PC-9 (cell line): ENCODE data around the gene SH3RF3. TPM values are rescaled to one million over a fixed set of nuclear protein-coding genes. Genes with fewer than 3 reads are reported as not detected.

Experiments used
- BruUV-seq: library from RNA; stranded (reverse); fragments of 400-500 nt; replicated peaks from 2 replicates; lab custom pipeline; 2021; lab: Mats Ljungman, UMichigan
- CTCF ChIA-PET: fragments of 300-600 bp; sonication (Branson Sonifier 250); formaldehyde crosslinking; loops from one replicate; lab custom pipeline; 2022; ENCODE audit warnings: antibody characterized with exemption; lab: Charles Lee
- POLR2A ChIA-PET: fragments of 300-600 bp; sonication (Branson Sonifier 250); formaldehyde crosslinking; loops from one replicate; lab custom pipeline; 2022; ENCODE audit warnings: antibody characterized with exemption; ENCODE audit not compliant: unreplicated experiment; lab: Charles Lee
- DNase-seq, 2 experiments: peaks; one replicate each; pipeline versions ENCODE4 v3.0.0 to v3.0.0-alpha.2; 2015 to 2022; ENCODE audit warnings: mixed read lengths in 1 of 2
- H2AFZ ChIP-seq: fragments of 200-600 bp; sonication (generic); 2 replicates; pipeline ENCODE4 v1.8.1; 2017; ENCODE audit warnings: antibody characterized with exemption
- H3F3A ChIP-seq: fragments of 200-600 bp; sonication (generic); 2 replicates; pipeline ENCODE4 v1.8.1; 2017; ENCODE audit warnings: antibody characterized with exemption, mild to moderate bottlenecking, low read depth; ENCODE audit not compliant: insufficient read depth
- H3K27ac ChIP-seq: fragments of 200-600 bp; sonication (generic); 2 replicates; pipeline ENCODE4 v1.6.1; 2016; ENCODE audit warnings: mixed run types
- H3K27me3 ChIP-seq: fragments of 200-600 bp; sonication (generic); 2 replicates; pipeline ENCODE4 v1.6.1; 2016; ENCODE audit warnings: low read depth, mixed run types; ENCODE audit not compliant: insufficient read depth
- H3K36me3 ChIP-seq: fragments of 200-600 bp; sonication (generic); 2 replicates; pipeline ENCODE4 v1.6.1; 2016; ENCODE audit warnings: low read depth, mixed run types
- H3K4me1 ChIP-seq: fragments of 200-600 bp; sonication (generic); replicated peaks from 2 replicates; pipeline ENCODE4 v1.6.1; 2016; ENCODE audit warnings: mixed run types; ENCODE audit not compliant: insufficient read depth
- H3K4me2 ChIP-seq: fragments of 200-600 bp; sonication (generic); 2 replicates; pipeline ENCODE4 v1.6.1; 2017; ENCODE audit warnings: mixed run types
- H3K4me3 ChIP-seq: fragments of 200-600 bp; sonication (generic); 2 replicates; pipeline ENCODE4 v1.6.1; 2016; ENCODE audit warnings: mixed run types
- H3K79me2 ChIP-seq: fragments of 200-600 bp; sonication (generic); 2 replicates; pipeline ENCODE4 v1.6.1; 2017; ENCODE audit warnings: low read depth, mixed run types
- H3K9me2 ChIP-seq: fragments of 200-600 bp; sonication (generic); 2 replicates; pipeline ENCODE4 v1.8.1; 2017; ENCODE audit warnings: mild to moderate bottlenecking; ENCODE audit not compliant: insufficient read depth
- H3K9me3 ChIP-seq: fragments of 200-600 bp; sonication (generic); 2 replicates; pipeline ENCODE4 v1.8.1; 2016; ENCODE audit warnings: low read depth; ENCODE audit not compliant: insufficient read depth
- H4K20me1 ChIP-seq: fragments of 200-600 bp; sonication (generic); 2 replicates; pipeline ENCODE4 v1.8.1; 2017; ENCODE audit not compliant: insufficient read depth
- EZH2 ChIP-seq: fragments of 200-600 bp; sonication (generic); IDR thresholded peaks from 2 replicates; pipeline ENCODE4 v1.8.0; 2017; ENCODE audit warnings: antibody characterized with exemption, low read depth
- intact Hi-C: fragments of 100-400 bp; cut with micrococcal nuclease; formaldehyde crosslinking; loops from one replicate; pipeline ENCODE4 v1.10.0; 2022; ENCODE audit not compliant: unreplicated experiment
- total RNA-seq: library from RNA; stranded (reverse); gene quantifications from 2 replicates; pipeline ENCODE4 v1.2.3, GENCODE V29; 2021
- TF ChIP-seq, protein P1 (sequence below): fragments of 200-600 bp; sonication (generic); conservative IDR thresholded peaks from 2 replicates; pipeline ENCODE4 v1.6.1; 2017; ENCODE audit warnings: mixed run types, antibody characterized with exemption, mild to moderate bottlenecking, moderate library complexity

Gene SH3RF3
- total RNA-seq, 1 experiment from 2014 or later = 6.1 TPM

- no peak overlapping the region for H3K4me3 ChIP-seq
- no peaks in the 10 kb centered on the region for H3K36me3 ChIP-seq
- POLR2A ChIA-PET = interaction anchor here (0.5 to 0.7 kb wide), 2 partner anchors 28 to 113 kb away, joined by 5 read pairs; no protein-coding TSS in a partner anchor
- no TSS peak for BruUV-seq
- intact Hi-C loops = no loop called here
- H3K4me1 ChIP-seq = peaks cover 26% of the 10 kb centered on the region
- no peaks in the 10 kb centered on the region for H3K9me3 ChIP-seq
- no peaks in the 10 kb centered on the region; the same call in 1 of the 2 replicates for H4K20me1 ChIP-seq
- TF ChIP-seq, protein P1, sequence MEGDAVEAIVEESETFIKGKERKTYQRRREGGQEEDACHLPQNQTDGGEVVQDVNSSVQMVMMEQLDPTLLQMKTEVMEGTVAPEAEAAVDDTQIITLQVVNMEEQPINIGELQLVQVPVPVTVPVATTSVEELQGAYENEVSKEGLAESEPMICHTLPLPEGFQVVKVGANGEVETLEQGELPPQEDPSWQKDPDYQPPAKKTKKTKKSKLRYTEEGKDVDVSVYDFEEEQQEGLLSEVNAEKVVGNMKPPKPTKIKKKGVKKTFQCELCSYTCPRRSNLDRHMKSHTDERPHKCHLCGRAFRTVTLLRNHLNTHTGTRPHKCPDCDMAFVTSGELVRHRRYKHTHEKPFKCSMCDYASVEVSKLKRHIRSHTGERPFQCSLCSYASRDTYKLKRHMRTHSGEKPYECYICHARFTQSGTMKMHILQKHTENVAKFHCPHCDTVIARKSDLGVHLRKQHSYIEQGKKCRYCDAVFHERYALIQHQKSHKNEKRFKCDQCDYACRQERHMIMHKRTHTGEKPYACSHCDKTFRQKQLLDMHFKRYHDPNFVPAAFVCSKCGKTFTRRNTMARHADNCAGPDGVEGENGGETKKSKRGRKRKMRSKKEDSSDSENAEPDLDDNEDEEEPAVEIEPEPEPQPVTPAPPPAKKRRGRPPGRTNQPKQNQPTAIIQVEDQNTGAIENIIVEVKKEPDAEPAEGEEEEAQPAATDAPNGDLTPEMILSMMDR = no peak
- TF ChIP-seq EZH2 = no peak
- no peak overlapping the region for H2AFZ ChIP-seq
- H3K9me2 ChIP-seq = no peaks in the 10 kb centered on the region
- peaks cover 32% of the 10 kb centered on the region for H3K79me2 ChIP-seq
- CTCF ChIA-PET = no interaction called here
- peaks cover 13% of the 10 kb centered on the region; the same call in 1 of the 2 replicates for H3F3A ChIP-seq
- peak; percentile 40 to 79 for DNase-seq
- H3K4me2 ChIP-seq = peak overlapping the region; percentile 55
- no peaks in the 10 kb centered on the region for H3K27me3 ChIP-seq
- H3K27ac ChIP-seq = peak overlapping the region; percentile 22
These were observed 195.9 kb downstream of the SH3RF3 start for GRCh38 chr2:109324861-109325260.

GRCh38 chr2:109325570-109325969, 196.6 kb downstream of the SH3RF3 start:
- no peak overlapping the region for H3K4me3 ChIP-seq
- intact Hi-C loops = no loop called here
- H3K27ac ChIP-seq = peak overlapping the region; percentile 22; the same call in 1 of the 2 replicates
- peaks cover 13% of the 10 kb centered on the region; the same call in 1 of the 2 replicates for H3F3A ChIP-seq
- no peaks in the 10 kb centered on the region for H3K9me3 ChIP-seq
- H3K9me2 ChIP-seq = no peaks in the 10 kb centered on the region
- POLR2A ChIA-PET = interaction anchor here (0.7 kb wide), 1 partner anchor 91 kb away, joined by 3 read pairs; no protein-coding TSS in a partner anchor
- no peaks in the 10 kb centered on the region for H3K36me3 ChIP-seq
- H2AFZ ChIP-seq = no peak overlapping the region
- TF ChIP-seq, protein P1 = no peak
- no peak for TF ChIP-seq EZH2
- H3K4me2 ChIP-seq = peak overlapping the region; percentile 55; the same call in 1 of the 2 replicates
- H3K79me2 ChIP-seq = peaks cover 32% of the 10 kb centered on the region
- peaks cover 26% of the 10 kb centered on the region for H3K4me1 ChIP-seq
- CTCF ChIA-PET = no interaction called here
- no peaks in the 10 kb centered on the region for H4K20me1 ChIP-seq
- BruUV-seq = no TSS peak
- H3K27me3 ChIP-seq = no peaks in the 10 kb centered on the region
- DNase-seq = no peak

- Histone ChIP-seq H3K9me3 (no peaks in the 10 kb centered on the region), H3F3A (peaks cover 14% of the 10 kb centered on the region; the same call in 1 of the 2 replicates), H2AFZ (no peak overlapping the region), H3K4me2 (no peak overlapping the region), H4K20me1 (no peaks in the 10 kb centered on the region), H3K79me2 (peaks cover 32% of the 10 kb centered on the region), H3K36me3 (no peaks in the 10 kb centered on the region), H3K4me1 (peaks cover 33% of the 10 kb centered on the region), H3K27me3 (no peaks in the 10 kb centered on the region), H3K9me2 (no peaks in the 10 kb centered on the region), H3K4me3 (no peak overlapping the region), H3K27ac (no peak overlapping the region)
- no peak for DNase-seq
- POLR2A ChIA-PET = interaction anchor here (0.7 kb wide), 1 partner anchor 90 kb away, joined by 3 read pairs; no protein-coding TSS in a partner anchor
- no peak for TF ChIP-seq EZH2
- TF ChIP-seq, protein P1 = no peak
- intact Hi-C loops = no loop called here
- CTCF ChIA-PET = no interaction called here
- BruUV-seq = no TSS peak
These were observed 197.3 kb downstream of the SH3RF3 start for GRCh38 chr2:109326306-109326705.
